ENCODE data around the gene ZNF17. TPM values are rescaled to one million over a fixed set of nuclear protein-coding genes. Genes with fewer than 3 reads are reported as not detected.

Gene ZNF17
- total and polyA plus RNA-seq, 5 donors: 3.6 to 12.1 (median 10.6) TPM

Other genes starting within 250 kb of the ZNF17 start
- not detected for gene DUXA, start 243.7 kb upstream of the ZNF17 start, total RNA-seq
- gene DUXA, start 243.7 kb upstream of the ZNF17 start, polyA plus RNA-seq: not detected
- 10 to 100 TPM; 16.9 to 26.8 (median 18.7) TPM for gene ZNF264, start 219.7 kb upstream of the ZNF17 start, total RNA-seq
- 4.4 TPM for gene ZNF264, start 219.7 kb upstream of the ZNF17 start, polyA plus RNA-seq
- gene AURKC, start 180.1 kb upstream of the ZNF17 start, total RNA-seq: 1 to 10 TPM; 1.5 to 2.0 (median 1.6) TPM
- 1.2 TPM for gene AURKC, start 180.1 kb upstream of the ZNF17 start, polyA plus RNA-seq
- gene ZNF805, start 170.5 kb upstream of the ZNF17 start, total RNA-seq: 10 to 100 TPM in 2 of 4 donors, 1 to 10 TPM in 2; 9.3 to 14.6 (median 10.0) TPM
- gene ZNF805, start 170.5 kb upstream of the ZNF17 start, polyA plus RNA-seq: 1.3 TPM
- gene ZNF460, start 130.7 kb upstream of the ZNF17 start, total RNA-seq: 10 to 100 TPM; 30.6 to 46.5 (median 36.1) TPM
- gene ZNF460, start 130.7 kb upstream of the ZNF17 start, polyA plus RNA-seq: 3.5 TPM
- 1 to 10 TPM; 5.8 to 7.6 (median 6.6) TPM for gene ZNF543, start 90.7 kb upstream of the ZNF17 start, total RNA-seq
- 2.1 TPM for gene ZNF543, start 90.7 kb upstream of the ZNF17 start, polyA plus RNA-seq
- gene ZNF304, start 59.9 kb upstream of the ZNF17 start, total RNA-seq: 10 to 100 TPM in 3 of 4 donors, 1 to 10 TPM in 1; 8.5 to 12.6 (median 11.2) TPM
- 3.9 TPM for gene ZNF304, start 59.9 kb upstream of the ZNF17 start, polyA plus RNA-seq
- gene TRAPPC2B, start 47.6 kb upstream of the ZNF17 start, total RNA-seq: 10 to 100 TPM; 10.8 to 14.5 (median 11.7) TPM
- 38.6 TPM for gene TRAPPC2B, start 47.6 kb upstream of the ZNF17 start, polyA plus RNA-seq
- 1 to 10 TPM; 3.0 to 5.6 (median 4.6) TPM for gene ZNF547, start 47.6 kb upstream of the ZNF17 start, total RNA-seq
- 2.7 TPM for gene ZNF547, start 47.6 kb upstream of the ZNF17 start, polyA plus RNA-seq
- gene ZNF548, start 21.3 kb upstream of the ZNF17 start, total RNA-seq: 10 to 100 TPM; 13.4 to 20.1 (median 16.8) TPM
- gene ZNF548, start 21.3 kb upstream of the ZNF17 start, polyA plus RNA-seq: 10.7 TPM
- gene ZNF749, start 24.2 kb downstream of the ZNF17 start, total RNA-seq: 1 to 10 TPM; 2.5 to 5.4 (median 3.3) TPM
- 1.9 TPM for gene ZNF749, start 24.2 kb downstream of the ZNF17 start, polyA plus RNA-seq
- gene VN1R1, start 46.0 kb downstream of the ZNF17 start, total RNA-seq: 1 to 10 TPM; 3.3 to 4.3 (median 3.4) TPM
- 2.3 TPM for gene VN1R1, start 46.0 kb downstream of the ZNF17 start, polyA plus RNA-seq
- 10 to 100 TPM; 19.7 to 23.5 (median 21.1) TPM for gene ZNF772, start 66.4 kb downstream of the ZNF17 start, total RNA-seq
- 5.3 TPM for gene ZNF772, start 66.4 kb downstream of the ZNF17 start, polyA plus RNA-seq
- gene ZNF419, start 76.6 kb downstream of the ZNF17 start, total RNA-seq: 10 to 100 TPM in 1 of 4 donors, 1 to 10 TPM in 3; 8.2 to 10.2 (median 8.9) TPM
- 6.7 TPM for gene ZNF419, start 76.6 kb downstream of the ZNF17 start, polyA plus RNA-seq
- 1 to 10 TPM; 5.7 to 7.6 (median 6.9) TPM for gene ZNF773, start 88.8 kb downstream of the ZNF17 start, total RNA-seq
- 3.8 TPM for gene ZNF773, start 88.8 kb downstream of the ZNF17 start, polyA plus RNA-seq
- gene ZNF549, start 116.2 kb downstream of the ZNF17 start, total RNA-seq: 1 to 10 TPM; 4.4 to 4.8 (median 4.5) TPM
- 2.0 TPM for gene ZNF549, start 116.2 kb downstream of the ZNF17 start, polyA plus RNA-seq
- gene ZNF550, start 148.7 kb downstream of the ZNF17 start, total RNA-seq: 1 to 10 TPM; 6.7 to 9.5 (median 7.9) TPM
- 3.1 TPM for gene ZNF550, start 148.7 kb downstream of the ZNF17 start, polyA plus RNA-seq
- gene ZNF416, start 167.8 kb downstream of the ZNF17 start, total RNA-seq: 1 to 10 TPM; 4.7 to 5.9 (median 4.8) TPM
- gene ZNF416, start 167.8 kb downstream of the ZNF17 start, polyA plus RNA-seq: 2.4 TPM
- 1 to 10 TPM; 5.0 to 6.3 (median 5.5) TPM for gene ZIK1, start 173.0 kb downstream of the ZNF17 start, total RNA-seq
- gene ZIK1, start 173.0 kb downstream of the ZNF17 start, polyA plus RNA-seq: 2.0 TPM
- gene ZNF530, start 188.7 kb downstream of the ZNF17 start, total RNA-seq: 1 to 10 TPM; 3.7 to 5.9 (median 5.0) TPM
- 8.4 TPM for gene ZNF530, start 188.7 kb downstream of the ZNF17 start, polyA plus RNA-seq
- gene ZNF134, start 203.1 kb downstream of the ZNF17 start, total RNA-seq: 10 to 100 TPM; 15.1 to 20.1 (median 17.3) TPM
- 5.5 TPM for gene ZNF134, start 203.1 kb downstream of the ZNF17 start, polyA plus RNA-seq
- 10 to 100 TPM; 11.9 to 15.0 (median 13.6) TPM for gene ZNF211, start 222.0 kb downstream of the ZNF17 start, total RNA-seq
- gene ZNF211, start 222.0 kb downstream of the ZNF17 start, polyA plus RNA-seq: 8.0 TPM